Anterior cingulate cortex (tissue), 58 donors: Measurements from ENCODE around the gene TSPAN17.
"Not testable (repeated sequence)": the region's sequence is repeated elsewhere in the genome, so short reads cannot be mapped to it uniquely, and the experiment has no call there.

Source experiments
- DNase-seq, 58 donors: peaks; one replicate each; lab custom pipeline; 2025; lab: John Stamatoyannopoulos, UW

The TSPAN17 gene, protein sequence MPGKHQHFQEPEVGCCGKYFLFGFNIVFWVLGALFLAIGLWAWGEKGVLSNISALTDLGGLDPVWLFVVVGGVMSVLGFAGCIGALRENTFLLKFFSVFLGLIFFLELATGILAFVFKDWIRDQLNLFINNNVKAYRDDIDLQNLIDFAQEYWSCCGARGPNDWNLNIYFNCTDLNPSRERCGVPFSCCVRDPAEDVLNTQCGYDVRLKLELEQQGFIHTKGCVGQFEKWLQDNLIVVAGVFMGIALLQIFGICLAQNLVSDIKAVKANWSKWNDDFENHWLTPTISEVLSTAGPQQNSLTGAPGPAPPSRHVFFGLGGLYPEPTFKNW

DNA sequence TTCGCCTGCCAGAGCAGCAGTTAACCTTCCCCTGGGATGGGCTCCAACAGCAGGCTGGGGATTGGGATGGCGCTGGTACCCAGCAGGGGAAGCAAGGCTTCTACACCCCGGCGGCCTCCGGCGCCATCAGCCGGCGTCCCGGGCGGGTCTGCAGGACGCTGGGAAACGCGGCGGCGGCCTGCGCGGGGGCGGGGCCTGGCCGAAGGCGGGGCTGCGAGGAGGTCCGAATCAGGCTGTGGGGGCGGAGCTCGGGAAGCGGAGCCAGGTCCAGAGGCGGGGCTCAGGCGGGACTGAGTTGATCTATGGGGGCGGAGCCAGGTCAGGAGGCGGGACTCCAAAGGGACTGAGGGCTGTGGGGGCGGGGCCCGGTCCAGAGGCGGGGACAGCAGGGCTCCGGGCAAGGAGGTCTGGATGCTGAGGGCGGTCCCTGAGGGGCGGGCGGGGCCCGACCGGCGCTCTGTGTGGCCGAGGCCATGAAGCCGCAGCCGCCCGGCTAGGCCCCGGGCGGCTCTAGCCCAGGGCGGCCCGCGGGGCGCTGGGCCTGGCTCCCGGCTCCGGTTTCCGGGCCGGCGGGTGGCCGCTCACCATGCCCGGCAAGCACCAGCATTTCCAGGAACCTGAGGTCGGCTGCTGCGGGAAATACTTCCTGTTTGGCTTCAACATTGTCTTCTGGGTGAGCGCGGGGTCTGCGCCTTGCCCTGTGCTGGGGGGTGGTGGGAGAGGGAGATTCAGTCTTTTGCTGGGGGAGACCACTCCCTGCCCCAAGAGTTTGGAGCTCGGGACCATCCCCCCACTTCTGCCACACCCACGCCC lies at the start of gene TSPAN17:
TSS of gene TSPAN17 (plus strand) at position 455 of the 813 bp plus-strand sequence. CDS start at position 587, 132 bp downstream.
- DNase-seq = peak; percentile 77 to 100 (median 99)

- DNase-seq = not testable (repeated sequence)
Measured at GRCh38 chr5:176599749-176600430, 47.4 kb upstream of the TSPAN17 start.

GRCh38 chr5:176601901-176602482 lies 45.3 kb upstream of the TSPAN17 start:
- DNase-seq = peak in 4 of 58 donors; percentile 17 to 29 (median 24)

DNA sequence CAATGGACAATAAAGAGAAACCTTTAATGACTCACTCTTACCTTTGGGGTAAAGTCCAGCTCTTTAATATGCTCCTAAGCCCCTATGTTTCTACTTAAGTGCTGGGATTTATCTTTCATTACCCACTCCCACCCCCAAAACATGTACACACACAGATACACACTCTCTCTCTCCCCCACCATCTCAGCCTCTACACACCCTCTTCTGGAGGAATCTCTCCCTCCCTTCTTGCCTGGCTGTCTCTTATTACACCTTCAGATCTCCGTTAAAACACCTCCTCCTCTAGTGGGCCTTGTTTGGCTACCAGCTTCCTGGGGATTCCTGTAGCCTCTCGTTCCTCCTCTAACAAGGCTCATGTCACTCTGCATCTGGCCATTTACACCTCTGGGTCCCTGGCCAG lies 44.2 kb upstream of the TSPAN17 start:
- no peak for DNase-seq

DNA sequence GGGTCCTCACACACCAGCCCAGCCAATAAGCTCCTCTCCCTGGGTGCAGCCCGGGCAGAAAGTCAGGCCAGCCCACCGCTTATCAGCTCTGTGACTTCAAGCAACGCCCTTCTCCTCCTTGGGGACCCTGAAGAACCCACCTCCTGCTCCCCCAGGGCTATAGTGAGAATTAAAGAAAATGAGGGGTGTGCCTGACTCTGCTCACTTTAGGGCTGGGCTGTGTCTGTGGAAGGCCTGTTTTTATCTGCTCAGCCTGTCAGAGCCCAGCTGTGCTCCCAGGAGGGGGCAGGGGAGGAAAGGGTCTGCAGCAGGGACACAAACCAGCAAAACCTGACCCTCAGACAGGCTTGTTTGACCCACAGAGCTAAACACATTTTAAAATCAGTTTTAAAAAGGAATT lies 41.3 kb upstream of the TSPAN17 start:
- DNase-seq = no peak

DNA sequence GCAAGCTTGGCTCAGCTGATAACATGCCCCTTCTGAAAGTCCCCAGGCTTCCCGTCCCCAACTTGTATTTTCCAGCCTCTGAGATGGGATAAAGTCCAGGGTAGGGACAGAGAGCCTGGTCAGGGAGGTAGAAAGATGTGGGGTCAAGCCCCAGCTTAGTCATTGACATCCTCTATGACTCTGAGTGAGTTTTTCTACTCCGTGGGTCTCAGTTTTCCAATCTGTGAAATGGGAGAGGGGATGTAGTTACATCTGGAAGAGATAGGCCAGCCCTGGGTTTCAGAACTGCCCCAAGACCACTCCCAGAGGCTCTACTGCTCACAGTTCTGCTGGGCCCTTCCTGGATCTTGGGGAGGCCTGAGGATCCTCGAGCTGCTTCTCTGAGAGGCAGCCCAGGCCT lies 40.4 kb upstream of the TSPAN17 start:
- DNase-seq = no peak

DNA sequence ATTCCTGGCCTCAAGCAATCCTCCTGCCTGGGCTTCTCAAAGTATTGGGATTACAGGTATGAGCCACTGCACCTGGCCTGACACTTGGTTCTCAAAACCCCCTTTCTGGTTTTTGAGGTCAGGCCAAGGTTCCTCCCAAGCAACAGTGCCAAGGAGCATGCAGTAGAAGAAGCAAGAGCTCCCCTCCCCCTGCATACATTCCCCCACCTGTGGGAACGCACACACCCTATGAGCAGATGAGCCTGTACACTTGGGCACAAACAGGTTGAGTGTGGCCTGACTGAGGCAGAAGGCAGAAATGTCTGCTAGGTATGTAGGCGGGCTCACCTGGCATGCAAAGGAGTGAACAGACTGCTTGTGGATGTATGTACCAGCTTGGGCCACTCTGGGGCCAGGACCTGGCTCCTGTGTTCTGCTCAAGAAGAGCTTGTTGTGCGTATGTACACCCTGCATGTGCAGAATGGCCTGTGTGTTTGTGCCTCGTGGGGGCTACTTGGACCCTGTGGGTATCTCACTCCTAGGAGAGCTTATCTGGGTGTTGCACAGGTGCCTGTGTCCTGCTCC lies 39.1 kb upstream of the TSPAN17 start:
- no peak for DNase-seq

GRCh38 chr5:176608937-176609723 lies 38.2 kb upstream of the TSPAN17 start:
- DNase-seq = peak in 4 of 58 donors; percentile 16 to 44 (median 30)

GRCh38 chr5:176609724-176610434 lies 37.4 kb upstream of the TSPAN17 start, which contains the start of gene GPRIN1:
Gene GPRIN1, minus strand, starts transcription at chr5:176610156. Its CDS starts 10,322 bp downstream, at chr5:176599834.
- peak in 35 of 58 donors; percentile 24 to 69 (median 41) for DNase-seq

GRCh38 chr5:176610435-176610773 lies 36.9 kb upstream of the TSPAN17 start:
- peak in 1 of 58 donors; percentile 64 for DNase-seq

- DNase-seq = peak in 16 of 58 donors; percentile 9 to 45 (median 26)
Measured at GRCh38 chr5:176611435-176611834, 35.8 kb upstream of the TSPAN17 start.

DNA sequence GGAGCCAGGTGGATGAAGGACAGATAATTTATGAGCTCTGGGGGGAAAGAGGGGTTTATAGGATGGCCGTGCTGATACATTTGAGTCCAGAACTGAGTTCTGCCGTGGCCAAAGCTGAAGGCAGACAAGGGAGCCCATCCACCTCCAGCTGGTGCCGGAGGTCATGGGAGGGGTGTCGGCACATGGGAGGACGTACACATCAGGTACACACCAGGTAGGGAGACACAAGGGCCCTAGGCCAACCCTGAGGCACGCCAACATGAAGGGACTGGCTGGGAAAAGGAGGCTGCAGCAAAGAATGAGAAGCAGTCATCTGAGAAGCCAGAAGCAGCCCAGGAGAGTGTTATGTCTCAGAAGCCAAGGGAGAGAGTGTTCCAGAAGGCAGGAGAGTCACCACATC lies 35.3 kb upstream of the TSPAN17 start:
- DNase-seq = no peak

DNA sequence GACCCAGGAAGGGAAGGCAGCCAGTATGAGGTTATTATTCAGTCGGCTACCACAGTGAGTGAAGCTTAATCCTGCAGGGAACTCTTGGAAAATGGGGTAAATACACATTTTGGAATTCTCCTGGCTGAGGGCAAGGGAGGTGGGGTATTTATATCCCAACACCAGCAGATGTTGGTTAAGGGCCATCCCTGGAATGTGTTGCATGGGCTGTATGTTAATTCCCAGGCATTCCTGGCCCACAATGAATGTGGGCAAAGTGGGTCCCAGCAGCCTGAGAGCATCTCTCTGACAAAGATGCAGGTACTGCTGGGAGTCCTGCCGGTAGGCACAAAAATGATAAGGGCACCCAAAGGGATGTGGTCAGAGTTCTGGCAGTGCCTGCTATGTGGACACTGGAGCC lies 34.4 kb upstream of the TSPAN17 start:
- no peak for DNase-seq

DNA sequence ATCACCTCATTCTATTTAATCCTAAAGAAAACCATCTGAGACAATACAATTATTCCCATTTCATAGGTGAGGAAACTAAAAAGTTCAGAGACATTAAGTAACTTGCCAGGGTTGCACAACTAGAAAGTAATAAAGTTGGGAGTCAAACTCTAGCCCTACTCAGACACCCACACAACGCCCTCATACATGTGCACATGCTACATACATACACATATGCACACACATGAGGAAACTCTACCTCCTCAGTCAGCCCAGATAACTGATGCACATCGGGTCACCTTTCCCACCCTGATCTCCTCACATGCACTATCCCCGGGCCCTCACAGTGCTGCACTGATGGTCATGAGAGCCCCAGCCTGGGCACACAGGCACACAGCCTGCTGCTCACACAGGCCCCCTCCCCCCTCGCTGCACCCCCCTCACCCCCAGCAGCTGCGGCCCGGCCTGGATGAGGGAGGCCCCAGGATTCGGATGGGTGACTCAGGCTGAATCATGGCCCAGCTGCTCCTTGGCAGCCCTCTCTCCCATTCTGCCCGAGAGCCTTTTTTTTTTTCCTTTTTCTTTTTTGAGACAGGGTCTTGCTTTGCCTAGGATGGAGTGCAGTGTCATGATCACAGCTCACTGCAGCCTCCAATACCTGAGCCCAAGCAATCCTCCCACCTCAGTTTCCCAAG lies 32.3 kb upstream of the TSPAN17 start:
- DNase-seq = no peak

DNA sequence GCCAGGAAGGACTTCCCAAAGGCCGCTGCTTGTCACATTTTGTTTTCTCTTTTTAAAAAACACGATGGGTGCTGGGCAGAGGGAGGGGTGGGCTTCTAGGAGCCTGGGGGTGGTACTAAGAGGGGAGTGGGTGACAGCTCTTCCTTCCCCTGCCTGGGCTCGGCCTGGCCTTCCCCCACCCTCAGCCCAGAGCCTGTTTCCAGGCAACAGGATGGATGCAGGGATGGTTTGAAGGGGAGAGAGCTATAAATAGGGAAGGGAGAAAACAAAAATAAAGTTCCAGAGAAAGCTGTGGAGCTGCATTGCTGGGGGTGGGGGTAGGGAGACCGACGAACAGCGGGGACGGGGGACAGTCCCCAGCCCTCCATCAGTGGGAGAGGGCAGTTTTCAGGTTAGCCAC lies 30.8 kb upstream of the TSPAN17 start:
- peak in 8 of 58 donors; percentile 23 to 63 (median 49) for DNase-seq

DNA sequence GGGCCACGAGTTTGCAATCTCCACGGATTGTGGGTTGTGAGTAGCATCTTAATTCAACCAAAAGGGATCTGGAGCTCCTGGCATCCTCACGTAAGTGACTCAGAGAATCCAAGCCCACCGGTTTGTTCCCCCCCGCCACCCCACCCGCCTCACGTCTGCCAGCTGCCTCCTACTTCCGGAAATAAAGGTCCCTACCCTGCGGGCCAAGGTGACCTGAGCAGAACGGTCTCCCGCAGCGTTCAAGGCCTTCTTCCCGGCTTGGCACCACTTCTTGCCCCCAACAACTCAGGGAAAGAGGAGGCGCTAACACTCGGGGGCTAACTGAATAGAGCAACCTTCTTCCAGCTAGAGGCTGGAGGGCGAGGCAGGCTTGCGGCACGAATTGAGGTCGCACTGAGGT lies 28.5 kb upstream of the TSPAN17 start:
- DNase-seq = no peak

GRCh38 chr5:176619203-176619568 lies 28.1 kb upstream of the TSPAN17 start:
- DNase-seq = peak in 57 of 58 donors; percentile 28 to 95 (median 81)
